Stimulated activated CD4-positive, alpha-beta T cell treated with anti-CD3 and anti-CD28 coated beads, Interleukin-1b, Interleukin-23, amount 100 ng/mL, for 4 hours (primary cell): ENCODE measurements around the gene TP53RK.

ENCODE experiments used
- DNase-seq, 2 donors: peaks; one replicate each; pipeline ENCODE4 v3.0.0-alpha.2; 2020; ENCODE audit warnings: low read depth in 2 of 2

TP53RK gene

GRCh38 chr20:46689082-46689753 lies at the start of gene TP53RK:
Gene TP53RK (minus strand): TSS chr20:46689444. CDS start chr20:46689414, 30 bp downstream.
- DNase-seq = peak; percentile 87 to 94

DNA sequence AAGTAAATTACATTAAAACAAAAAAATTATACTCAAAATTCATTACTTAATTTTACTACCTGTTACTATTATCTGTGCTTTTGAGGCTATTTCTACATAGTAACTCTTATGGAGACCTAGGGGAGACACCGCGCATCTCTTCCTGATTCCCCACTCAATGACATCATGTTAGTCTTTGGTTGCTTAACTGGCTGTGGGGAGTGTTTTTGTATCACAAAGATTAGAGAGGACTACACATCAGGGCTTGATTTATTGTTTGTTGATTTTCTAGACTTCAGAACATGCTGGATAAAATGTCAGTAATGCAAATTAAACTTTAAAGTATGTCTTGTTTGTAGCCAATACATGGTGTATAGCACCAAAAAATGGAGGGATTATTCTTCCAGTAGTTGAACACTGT lies 46.2 kb upstream of the TP53RK start:
- no peak for DNase-seq

GRCh38 chr20:46731770-46732169 lies 42.5 kb upstream of the TP53RK start:
- no peak for DNase-seq

DNA sequence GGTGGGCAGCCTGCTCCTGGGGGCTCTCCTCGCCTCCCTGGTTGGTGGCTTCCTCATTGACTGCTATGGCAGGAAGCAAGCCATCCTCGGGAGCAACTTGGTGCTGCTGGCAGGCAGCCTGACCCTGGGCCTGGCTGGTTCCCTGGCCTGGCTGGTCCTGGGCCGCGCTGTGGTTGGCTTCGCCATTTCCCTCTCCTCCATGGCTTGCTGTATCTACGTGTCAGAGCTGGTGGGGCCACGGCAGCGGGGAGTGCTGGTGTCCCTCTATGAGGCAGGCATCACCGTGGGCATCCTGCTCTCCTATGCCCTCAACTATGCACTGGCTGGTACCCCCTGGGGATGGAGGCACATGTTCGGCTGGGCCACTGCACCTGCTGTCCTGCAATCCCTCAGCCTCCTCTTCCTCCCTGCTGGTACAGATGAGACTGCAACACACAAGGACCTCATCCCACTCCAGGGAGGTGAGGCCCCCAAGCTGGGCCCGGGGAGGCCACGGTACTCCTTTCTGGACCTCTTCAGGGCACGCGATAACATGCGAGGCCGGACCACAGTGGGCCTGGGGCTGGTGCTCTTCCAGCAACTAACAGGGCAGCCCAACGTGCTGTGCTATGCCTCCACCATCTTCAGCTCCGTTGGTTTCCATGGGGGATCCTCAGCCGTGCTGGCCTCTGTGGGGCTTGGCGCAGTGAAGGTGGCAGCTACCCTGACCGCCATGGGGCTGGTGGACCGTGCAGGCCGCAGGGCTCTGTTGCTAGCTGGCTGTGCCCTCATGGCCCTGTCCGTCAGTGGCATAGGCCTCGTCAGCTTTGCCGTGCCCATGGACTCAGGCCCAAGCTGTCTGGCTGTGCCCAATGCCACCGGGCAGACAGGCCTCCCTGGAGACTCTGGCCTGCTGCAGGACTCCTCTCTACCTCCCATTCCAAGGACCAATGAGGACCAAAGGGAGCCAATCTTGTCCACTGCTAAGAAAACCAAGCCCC lies 36.2 kb upstream of the TP53RK start:
- no peak for DNase-seq

GRCh38 chr20:46724343-46724959 lies 35.2 kb upstream of the TP53RK start:
- no peak for DNase-seq

DNA sequence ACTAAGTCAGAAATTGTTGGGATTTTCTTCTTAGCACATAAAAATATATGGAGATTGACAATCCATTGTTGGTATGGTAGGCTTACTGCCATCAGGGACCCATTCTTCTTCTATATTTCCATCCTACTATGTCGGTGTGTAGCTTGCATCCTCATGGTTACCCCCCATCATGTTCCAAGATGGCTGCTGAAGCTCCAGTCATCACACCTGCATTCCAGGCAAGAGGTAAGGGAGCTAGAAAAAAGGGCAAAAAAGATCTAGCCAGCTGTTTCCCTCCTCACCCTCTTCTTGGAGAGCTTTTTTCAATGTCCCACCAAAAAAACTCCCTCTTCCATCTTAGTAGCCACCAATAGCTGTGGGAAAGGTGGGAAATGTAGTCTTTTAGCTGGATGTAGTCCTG lies 33.8 kb upstream of the TP53RK start:
- DNase-seq = no peak

GRCh38 chr20:46722450-46722849 lies 33.2 kb upstream of the TP53RK start:
- DNase-seq = no peak

DNA sequence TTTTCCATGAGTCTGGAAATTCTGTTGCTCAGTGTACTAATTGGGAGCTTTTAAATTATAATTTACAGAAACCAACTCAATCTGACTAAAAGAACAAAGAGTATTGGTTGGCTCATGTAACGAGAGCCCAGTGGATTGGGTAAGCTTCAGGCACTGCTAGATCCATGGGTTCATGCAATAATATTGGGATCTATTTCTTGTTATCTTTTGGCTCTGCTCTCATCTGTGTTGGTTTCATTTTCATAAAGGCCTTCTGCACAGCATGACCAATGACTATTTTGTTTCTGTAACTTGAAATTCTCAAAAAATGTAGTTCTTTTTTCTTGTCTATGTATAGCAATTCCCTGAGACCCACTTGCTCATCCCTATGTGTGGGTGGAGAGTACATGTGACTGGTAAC lies 32.2 kb upstream of the TP53RK start:
- DNase-seq = no peak

DNA sequence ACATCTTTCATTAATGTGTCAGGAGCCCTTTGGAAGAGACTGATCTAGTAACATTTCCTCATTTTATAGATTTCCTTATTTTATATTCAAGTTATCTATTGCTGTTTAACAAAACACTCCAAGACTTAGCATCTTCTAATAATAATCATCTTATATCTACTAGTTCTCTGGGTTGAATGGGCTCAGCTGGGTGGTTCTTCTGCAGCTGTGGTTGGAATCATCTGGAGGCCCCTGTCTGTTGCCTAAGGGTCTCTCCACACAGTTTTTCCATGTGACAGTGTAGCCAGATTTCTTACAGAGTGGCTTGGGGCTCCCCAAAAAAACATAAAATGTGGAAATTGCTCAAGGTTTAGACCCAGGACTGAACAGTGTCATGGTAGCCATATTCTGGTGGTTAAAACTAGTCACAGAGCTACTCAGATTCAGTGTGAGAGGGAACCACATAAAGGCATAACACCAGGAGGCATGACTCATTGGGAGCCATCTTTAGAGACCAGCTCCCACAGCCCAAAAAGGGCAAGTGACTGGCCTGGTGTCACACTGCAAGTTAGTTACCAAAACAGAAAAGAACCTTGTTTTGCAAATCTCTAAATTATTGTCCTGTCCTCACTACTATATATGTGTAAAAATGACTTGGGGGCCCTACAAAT lies 31.7 kb upstream of the TP53RK start:
- DNase-seq = no peak

- DNase-seq = no peak
Measured at GRCh38 chr20:46720019-46720418, 30.8 kb upstream of the TP53RK start.

DNA sequence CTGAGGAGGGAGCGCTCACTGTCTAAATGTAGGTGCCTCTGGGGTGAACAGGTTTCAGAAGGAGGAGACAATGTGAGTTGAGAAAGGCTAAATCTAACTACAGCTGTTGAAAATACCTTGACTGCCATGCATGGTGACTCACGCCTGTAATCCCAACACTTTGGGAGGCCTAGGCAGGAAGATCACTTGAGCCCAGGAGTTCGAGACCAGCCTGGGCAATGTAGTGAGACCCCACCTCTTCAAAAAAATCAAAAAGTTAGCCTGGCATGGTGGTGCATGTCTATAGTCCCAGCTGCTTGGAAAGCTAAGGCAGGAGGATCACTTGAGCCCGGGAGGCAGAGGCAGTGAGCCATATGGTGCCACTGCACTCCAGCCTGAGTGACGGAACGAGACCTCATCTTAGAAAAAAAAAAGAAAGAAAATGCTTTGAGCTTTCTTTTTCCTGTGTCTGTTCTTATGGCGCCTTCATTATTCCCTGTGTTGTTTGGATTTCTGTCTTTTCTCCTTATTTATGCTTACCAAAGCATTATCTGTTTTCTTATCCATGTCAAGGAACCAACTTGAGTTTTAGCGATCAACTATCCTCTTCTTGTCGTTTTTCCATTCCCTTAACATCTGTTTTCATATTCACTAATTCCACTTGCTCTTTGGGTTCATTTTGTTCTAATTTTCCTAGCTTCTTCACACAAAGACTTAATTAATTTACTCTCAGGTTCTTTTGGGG lies 28.7 kb upstream of the TP53RK start:
- no peak for DNase-seq

- DNase-seq = no peak
Measured at GRCh38 chr20:46715292-46715756, 26.1 kb upstream of the TP53RK start.

DNA sequence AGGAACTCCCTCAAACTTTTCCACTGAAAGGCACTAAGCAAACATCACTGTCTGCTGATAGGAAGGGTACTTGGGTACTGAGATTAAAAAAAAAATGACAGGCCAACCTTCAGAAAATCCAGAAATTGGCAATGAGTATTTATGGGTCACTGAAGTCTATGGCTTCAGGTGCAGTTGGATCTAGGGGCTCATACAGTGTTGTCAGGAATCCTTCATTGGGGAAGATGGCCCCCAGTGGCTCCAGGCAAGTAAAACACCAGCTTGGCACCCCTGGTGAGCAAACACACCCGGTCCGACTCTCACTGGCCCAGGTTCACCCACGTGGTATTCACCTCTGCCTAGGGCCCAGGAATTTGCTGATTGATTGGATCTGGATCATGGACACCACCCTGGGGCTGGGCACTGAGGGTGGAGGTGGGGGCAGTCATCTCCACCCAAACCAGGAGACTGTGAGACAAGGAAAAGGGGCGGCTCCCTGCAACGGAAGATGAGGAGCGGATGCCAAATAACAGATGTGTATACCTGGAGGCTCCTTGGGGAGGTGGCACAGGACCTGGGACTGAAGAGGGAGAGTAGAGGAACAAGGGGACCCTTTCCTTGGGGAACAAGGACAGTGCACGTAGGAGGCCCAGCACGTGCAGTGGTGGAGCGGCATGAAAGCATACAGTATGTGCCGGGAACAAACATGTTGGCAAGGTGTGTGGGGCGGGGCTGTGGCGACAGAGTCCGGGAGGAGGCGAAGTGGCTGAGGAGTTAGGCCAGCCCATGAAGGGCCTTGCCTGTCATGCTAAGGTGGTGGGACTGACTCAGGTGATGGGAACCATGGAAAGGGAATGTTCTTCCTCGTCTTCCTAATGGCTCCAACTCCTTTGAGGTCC lies 25.0 kb upstream of the TP53RK start:
- no peak for DNase-seq

- no peak for DNase-seq
Measured at GRCh38 chr20:46712056-46712636, 22.9 kb upstream of the TP53RK start.

DNA sequence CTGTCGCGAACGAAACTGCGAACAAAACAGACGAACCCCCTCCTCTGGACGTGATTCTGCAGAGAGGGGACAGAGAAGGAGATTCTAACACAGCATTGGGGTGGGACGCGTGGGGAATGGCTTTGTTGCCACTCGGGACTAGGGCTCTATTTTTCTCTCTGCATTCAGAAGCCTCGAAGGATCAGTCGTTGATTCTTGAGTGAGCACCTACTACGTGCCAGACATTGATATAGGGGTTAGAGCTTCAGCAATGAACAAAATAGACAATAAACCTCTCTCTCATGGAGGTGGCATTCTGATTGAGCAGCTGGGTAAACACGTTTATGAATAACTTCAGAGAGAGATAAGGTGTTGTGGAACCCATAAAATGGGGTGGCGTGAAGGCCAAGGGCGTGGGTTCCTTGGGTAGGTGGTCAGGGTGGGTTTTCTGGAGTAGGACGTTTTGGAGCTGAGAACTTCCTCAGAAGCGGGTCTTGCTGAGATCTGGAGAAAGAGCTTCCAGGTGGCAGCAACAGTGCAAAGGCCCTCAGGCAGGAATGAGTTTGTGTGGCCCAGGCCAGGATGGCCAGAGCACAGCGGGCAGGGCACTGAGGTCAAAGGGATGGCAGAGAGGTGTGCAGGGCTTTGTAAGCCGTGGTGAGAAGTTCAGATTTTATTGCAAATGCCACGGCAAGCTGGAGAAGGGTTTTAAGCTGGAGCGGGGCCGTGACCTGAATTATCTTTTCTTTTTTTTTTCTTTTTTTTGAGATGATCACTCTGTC lies 21.1 kb upstream of the TP53RK start:
- no peak for DNase-seq

DNA sequence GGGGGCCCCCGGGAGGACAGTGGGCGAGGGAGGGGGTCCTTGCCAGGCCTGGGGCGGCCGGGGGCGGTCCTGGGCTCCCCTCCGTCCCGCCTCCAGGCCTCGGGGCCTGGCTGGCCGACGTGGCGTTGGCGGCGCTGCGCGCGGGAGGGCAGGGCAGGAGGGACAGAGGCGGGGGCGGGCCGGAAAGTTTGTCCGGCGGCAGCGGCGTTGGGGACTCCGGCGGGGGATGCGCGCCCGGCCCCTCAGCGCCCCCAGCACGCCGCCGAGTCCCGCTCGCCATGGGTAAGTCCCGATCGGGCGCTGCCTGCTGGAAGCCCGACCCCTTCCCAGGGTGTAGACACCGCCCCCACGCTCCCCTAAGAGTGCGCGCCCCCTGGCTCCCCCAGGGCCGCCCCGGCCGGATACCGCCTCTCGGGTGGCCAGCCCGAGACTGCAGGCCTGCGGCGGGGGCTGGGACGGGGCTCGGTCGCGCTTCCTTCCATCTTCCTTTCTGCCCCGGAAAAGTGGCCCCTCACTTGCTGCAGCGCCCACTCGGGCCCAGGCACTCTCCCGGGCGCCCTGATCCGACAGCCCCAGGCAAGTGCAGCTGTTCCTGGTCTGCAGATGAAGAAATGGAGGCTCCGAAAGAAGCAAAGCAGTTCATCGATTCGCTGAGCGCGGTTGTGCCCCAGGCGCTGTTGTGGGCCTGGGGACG lies 20.4 kb upstream of the TP53RK start, which contains the start of gene SLC2A10:
TSS of gene SLC2A10 (plus strand) at position 191 of the 694 bp plus-strand sequence. CDS start at position 279, 88 bp downstream.
- DNase-seq = no peak

DNA sequence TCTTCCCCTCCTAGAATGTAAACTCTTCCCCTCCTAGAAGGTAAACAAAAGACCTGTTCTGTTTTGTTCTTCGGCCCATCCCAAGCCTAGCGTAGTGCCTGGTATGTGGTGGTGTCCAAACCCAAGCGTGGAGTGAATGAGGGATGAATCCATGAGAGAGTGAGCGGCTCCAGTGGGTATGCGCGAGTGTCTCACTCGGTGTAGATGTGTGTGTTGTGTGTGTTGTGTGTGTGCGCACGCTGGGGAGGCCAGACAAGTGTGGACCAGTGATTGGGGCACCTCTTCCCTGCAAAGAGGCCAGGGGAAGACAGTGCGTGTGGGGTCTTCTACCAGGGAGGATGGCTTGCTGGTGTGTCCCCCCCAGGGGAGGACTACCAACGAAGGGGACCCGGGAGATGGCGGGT lies 19.8 kb upstream of the TP53RK start:
- no peak for DNase-seq

GRCh38 chr20:46708172-46708860 lies 19.1 kb upstream of the TP53RK start:
- DNase-seq = no peak
